A549 (cell line): Measurements from ENCODE around the gene NUCKS1. TPM values are rescaled to one million over a fixed set of nuclear protein-coding genes. Genes with fewer than 3 reads are reported as not detected.

ENCODE experiments used
- ATAC-seq, 2 experiments: fragments of 200-7000 bp in 1 of 2; fragments of >200 bp in 1 of 2; cut with Nextera tagmentation in 1 of 2; cut with Tn5 transposase in 1 of 2; 3 replicates each; pipeline versions ENCODE4 v1.8.0 to v1.9.1; 2018 to 2020; ENCODE audit warnings: mild to moderate bottlenecking in 1 of 2, moderate library complexity in 1 of 2
- CTCF ChIA-PET: fragments of 300-600 bp; sonication (Branson Sonifier 250); formaldehyde crosslinking; extraction: SDS; loops from one replicate; lab custom pipeline; 2021; ENCODE audit warnings: antibody characterized with exemption, inconsistent platforms; lab: Yijun Ruan, JAX
- POLR2A ChIA-PET: fragments of 350-600 bp; formaldehyde crosslinking; extraction: SDS; loops from one replicate; lab custom pipeline; 2021; ENCODE audit warnings: antibody characterized with exemption, inconsistent platforms; lab: Yijun Ruan, JAX
- DNase-seq, 2 experiments: peaks; one replicate each; pipeline versions ENCODE4 v3.0.0 to v3.0.0-alpha.2; 2011 to 2016; ENCODE audit warnings: low read depth in 1 of 2, low spot score in 1 of 2
- FAIRE-seq: peaks from 2 replicates; lab custom pipeline; 2011; peaks lifted over from hg19 to GRCh38; lab: Jason Lieb, UNC
- H3K27ac ChIP-seq, 2 experiments: fragments of >200 bp; sonication (Bioruptor Twin); formaldehyde crosslinking; 3 replicates each; pipeline ENCODE4 v1.5.1; 2016 to 2017
- H3K4me1 ChIP-seq: fragments of >200 bp; sonication (Bioruptor Twin); formaldehyde crosslinking; 3 replicates; pipeline ENCODE4 v1.6.1; 2016
- H3K4me2 ChIP-seq: fragments of >200 bp; sonication (Bioruptor Twin); formaldehyde crosslinking; 3 replicates; pipeline ENCODE4 v1.6.1; 2016
- H3K4me3 ChIP-seq: fragments of >200 bp; sonication (Bioruptor Twin); formaldehyde crosslinking; 3 replicates; pipeline ENCODE4 v1.5.1; 2016
- H3K9me3 ChIP-seq: fragments of >200 bp; sonication (Bioruptor Twin); formaldehyde crosslinking; 3 replicates; pipeline ENCODE4 v1.6.1; 2016
- CTCF ChIP-seq: fragments of >200 bp; sonication (Bioruptor Twin); formaldehyde crosslinking; IDR thresholded peaks from 3 replicates; pipeline ENCODE4 v1.5.1; 2016
- ELK1 ChIP-seq: fragments of 150-350 bp; IDR thresholded peaks from 2 replicates; pipeline ENCODE4 v1.6.1; 2014; ENCODE audit warnings: low read depth, mild to moderate bottlenecking, low read length
- HES2 ChIP-seq: fragments of >200 bp; sonication (Bioruptor Twin); formaldehyde crosslinking; IDR thresholded peaks from 2 replicates; pipeline ENCODE4 v1.6.1; 2016
- HEYL ChIP-seq: fragments of 250-450 bp; sonication (Bioruptor Pico); IDR thresholded peaks from 2 replicates; pipeline ENCODE4 v1.8.0; 2021; ENCODE audit warnings: mild to moderate bottlenecking, moderate library complexity
- MAFK ChIP-seq: fragments of 450-650 bp; IDR thresholded peaks from 2 replicates; pipeline ENCODE4 v1.6.1; 2014; ENCODE audit not compliant: partially characterized antibody
- MAX ChIP-seq: IDR thresholded peaks from 2 replicates; pipeline ENCODE4 v1.6.1; 2012
- RAD21 ChIP-seq, 2 experiments: fragments of >200 bp in 1 of 2; sonication (Bioruptor Twin) in 1 of 2; formaldehyde crosslinking in 1 of 2; IDR thresholded peaks in 1 of 2; conservative IDR thresholded peaks in 1 of 2; 2 replicates in 1 of 2; 3 replicates in 1 of 2; pipeline ENCODE4 v1.6.1; 2012 to 2018; ENCODE audit warnings: inconsistent platforms in 1 of 2
- RFX5 ChIP-seq: fragments of 450-650 bp; IDR thresholded peaks from 2 replicates; pipeline ENCODE4 v1.7.1; 2014; ENCODE audit warnings: antibody characterized with exemption, mild to moderate bottlenecking, moderate library complexity
- RNF2 ChIP-seq: fragments of 200-600 bp; sonication (generic); IDR thresholded peaks from 2 replicates; pipeline ENCODE4 v1.6.1; 2016; ENCODE audit warnings: low read depth, mild to moderate bottlenecking, antibody characterized with exemption, moderate library complexity, borderline replicate concordance
- SMC3 ChIP-seq: fragments of >200 bp; sonication (Bioruptor Twin); formaldehyde crosslinking; IDR thresholded peaks from 3 replicates; pipeline ENCODE4 v1.6.1; 2018; ENCODE audit warnings: inconsistent platforms
- TFCP2L1 ChIP-seq: fragments of 250-450 bp; sonication (Bioruptor Pico); IDR thresholded peaks from 2 replicates; pipeline ENCODE4 v1.5.0; 2021; ENCODE audit warnings: mild to moderate bottlenecking
- ZSCAN20 ChIP-seq: fragments of 250-450 bp; sonication (Bioruptor Pico); IDR thresholded peaks from 2 replicates; pipeline ENCODE4 v1.8.0; 2022; ENCODE audit warnings: mild to moderate bottlenecking, moderate library complexity
- WGBS: methylation state at CpG from one replicate; pipeline ENCODE4 v1.1.6; 2017; ENCODE audit errors: missing lambda C conversion rate; 5-methylcytosine and 5-hydroxymethylcytosine counted together
- polyA plus RNA-seq, 4 experiments: library from polyadenylated mRNA; depleted of rRNA in 3 of 4; stranded (reverse); fragments of >200 nt; fragmentation: RNase III in 1 of 4; extraction: RNeasy Plus Mini Kit Qiagen cat#74134 plus additional on column Dnase treatment in 1 of 4; gene quantifications; 2 replicates in 3 of 4; 3 replicates in 1 of 4; pipeline ENCODE4 v1.2.3, GENCODE V29; 2011 to 2017
- TF ChIP-seq, protein P1 (sequence below): fragments of 200-600 bp; sonication (generic); IDR thresholded peaks from 2 replicates; pipeline ENCODE4 v1.6.1; 2016; ENCODE audit warnings: antibody characterized with exemption, mild to moderate bottlenecking, moderate library complexity
- TF ChIP-seq, protein P2 (sequence below): IDR thresholded peaks from 2 replicates; pipeline ENCODE4 v1.6.1; 2012; ENCODE audit warnings: low read depth, borderline replicate concordance

Gene NUCKS1
- polyA plus RNA-seq, 2 of the 4 experiments (the other 2 are of a cell fraction), result 141 to 190 TPM

DNA sequence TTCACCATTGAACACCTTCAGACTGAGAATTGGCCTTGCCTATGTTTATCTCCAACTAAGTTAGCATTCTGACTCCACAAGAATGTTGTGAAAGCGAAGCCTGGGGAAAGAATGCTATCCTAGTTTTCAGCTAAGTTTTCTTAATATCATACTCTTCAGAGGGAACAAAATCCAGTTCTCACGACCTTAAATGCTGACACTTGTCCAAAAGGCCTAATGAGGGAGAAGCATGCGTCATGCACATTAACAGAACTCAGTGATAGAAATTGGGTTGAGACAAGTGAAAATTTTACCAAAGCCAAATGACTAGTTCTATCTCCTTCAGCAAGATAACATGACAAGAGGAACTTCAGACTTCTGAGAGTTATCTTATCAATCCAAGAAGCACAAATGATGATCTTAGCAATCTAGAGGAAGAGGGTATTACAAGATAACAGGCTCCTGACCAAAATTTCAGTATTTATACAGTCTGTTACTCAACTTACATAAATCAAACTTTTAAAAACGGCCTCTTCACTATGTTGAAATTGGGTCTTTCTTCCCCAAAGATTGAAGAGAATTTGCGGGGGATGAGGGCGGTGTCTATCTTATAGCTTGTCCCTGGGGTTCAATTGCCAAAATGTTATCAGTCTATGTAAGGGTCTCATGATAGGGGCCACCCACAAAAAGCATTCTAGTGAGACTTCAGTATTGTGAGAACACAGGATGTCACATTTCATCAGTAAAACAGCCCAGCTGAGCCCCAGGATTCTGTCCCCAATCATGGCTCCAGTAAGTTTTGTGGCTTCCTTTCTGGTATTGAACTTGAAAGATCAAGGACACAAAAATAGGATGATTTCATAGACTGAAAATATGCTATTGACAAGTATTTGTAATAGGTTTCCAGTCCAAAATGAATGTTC lies 43.1 kb downstream of the NUCKS1 start:
- Histone ChIP-seq H3K27ac (no peak overlapping the region), H3K4me3 (no peak overlapping the region), H3K4me1 (no peaks in the 10 kb centered on the region), H3K9me3 (no peaks in the 10 kb centered on the region), H3K4me2 (no peak overlapping the region)
- POLR2A ChIA-PET, result interaction anchor here (0.5 kb wide), 1 partner anchor 67 kb away, joined by 3 read pairs; no protein-coding TSS in a partner anchor
- no peak for FAIRE-seq
- no peak for ATAC-seq
- TF ChIP-seq, protein P1, sequence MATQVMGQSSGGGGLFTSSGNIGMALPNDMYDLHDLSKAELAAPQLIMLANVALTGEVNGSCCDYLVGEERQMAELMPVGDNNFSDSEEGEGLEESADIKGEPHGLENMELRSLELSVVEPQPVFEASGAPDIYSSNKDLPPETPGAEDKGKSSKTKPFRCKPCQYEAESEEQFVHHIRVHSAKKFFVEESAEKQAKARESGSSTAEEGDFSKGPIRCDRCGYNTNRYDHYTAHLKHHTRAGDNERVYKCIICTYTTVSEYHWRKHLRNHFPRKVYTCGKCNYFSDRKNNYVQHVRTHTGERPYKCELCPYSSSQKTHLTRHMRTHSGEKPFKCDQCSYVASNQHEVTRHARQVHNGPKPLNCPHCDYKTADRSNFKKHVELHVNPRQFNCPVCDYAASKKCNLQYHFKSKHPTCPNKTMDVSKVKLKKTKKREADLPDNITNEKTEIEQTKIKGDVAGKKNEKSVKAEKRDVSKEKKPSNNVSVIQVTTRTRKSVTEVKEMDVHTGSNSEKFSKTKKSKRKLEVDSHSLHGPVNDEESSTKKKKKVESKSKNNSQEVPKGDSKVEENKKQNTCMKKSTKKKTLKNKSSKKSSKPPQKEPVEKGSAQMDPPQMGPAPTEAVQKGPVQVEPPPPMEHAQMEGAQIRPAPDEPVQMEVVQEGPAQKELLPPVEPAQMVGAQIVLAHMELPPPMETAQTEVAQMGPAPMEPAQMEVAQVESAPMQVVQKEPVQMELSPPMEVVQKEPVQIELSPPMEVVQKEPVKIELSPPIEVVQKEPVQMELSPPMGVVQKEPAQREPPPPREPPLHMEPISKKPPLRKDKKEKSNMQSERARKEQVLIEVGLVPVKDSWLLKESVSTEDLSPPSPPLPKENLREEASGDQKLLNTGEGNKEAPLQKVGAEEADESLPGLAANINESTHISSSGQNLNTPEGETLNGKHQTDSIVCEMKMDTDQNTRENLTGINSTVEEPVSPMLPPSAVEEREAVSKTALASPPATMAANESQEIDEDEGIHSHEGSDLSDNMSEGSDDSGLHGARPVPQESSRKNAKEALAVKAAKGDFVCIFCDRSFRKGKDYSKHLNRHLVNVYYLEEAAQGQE, result no peak
- no peak for TF ChIP-seq CTCF
- TF ChIP-seq RNF2, result no peak
- TF ChIP-seq ELK1, result no peak
- no peak for TF ChIP-seq TFCP2L1
- TF ChIP-seq, all 56 proteins: peak for 0
- no peak for DNase-seq
- 92% methylated on average over 6 of the region's 6 CpGs for WGBS
- CTCF ChIA-PET, result interaction anchor here (1.1 to 8.7 kb wide), 8 partner anchors 16 to 353 kb away, joined by 3 to 97 read pairs (median 40); no protein-coding TSS in a partner anchor

GRCh38 chr1:205704903-205705302 lies 45.1 kb downstream of the NUCKS1 start:
- CTCF ChIA-PET, result interaction anchor here (3.4 to 8.7 kb wide), 2 partner anchors 46 to 178 kb away, joined by 30 to 71 read pairs; no protein-coding TSS in a partner anchor
- TF ChIP-seq ELK1 (no peak), HES2 (no peak), MAFK (no peak), SMC3 (no peak), MAX (no peak), RFX5 (no peak), RAD21 (conservative IDR thresholded peaks at IDR 0.05 in 1 of 2, IDR thresholded peaks at IDR 0.05 in 1 of 2) (no peak), TFCP2L1 (no peak), HEYL (CRISPR knock-in tag) (no peak), ZSCAN20 (no peak)
- TF ChIP-seq, protein P2, sequence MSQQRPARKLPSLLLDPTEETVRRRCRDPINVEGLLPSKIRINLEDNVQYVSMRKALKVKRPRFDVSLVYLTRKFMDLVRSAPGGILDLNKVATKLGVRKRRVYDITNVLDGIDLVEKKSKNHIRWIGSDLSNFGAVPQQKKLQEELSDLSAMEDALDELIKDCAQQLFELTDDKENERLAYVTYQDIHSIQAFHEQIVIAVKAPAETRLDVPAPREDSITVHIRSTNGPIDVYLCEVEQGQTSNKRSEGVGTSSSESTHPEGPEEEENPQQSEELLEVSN, result no peak
- no peaks in the 10 kb centered on the region for H3K9me3 ChIP-seq
- no peaks in the 10 kb centered on the region for H3K4me1 ChIP-seq
- H3K4me3 ChIP-seq, result no peak overlapping the region
- no peak for DNase-seq
- H3K4me2 ChIP-seq, result no peak overlapping the region
- 92% methylated on average over 2 of the region's 2 CpGs for WGBS
- POLR2A ChIA-PET, result no interaction called here
- H3K27ac ChIP-seq, result no peak overlapping the region
- no peak for FAIRE-seq
- no peak for ATAC-seq
